Astrocyte (in vitro differentiated cells and primary cell): Measurements from ENCODE around the gene SFMBT2. TPM values are rescaled to one million over a fixed set of nuclear protein-coding genes. Genes with fewer than 3 reads are reported as not detected.

Experiments used
- DNase-seq: peaks from one replicate; pipeline ENCODE4 v3.0.0-alpha.2; 2010; ENCODE audit warnings: low read depth
- FAIRE-seq: peaks from 2 replicates; lab custom pipeline; 2011; peaks lifted over from hg19 to GRCh38; lab: Jason Lieb, UNC
- H2AFZ ChIP-seq: 2 replicates; pipeline ENCODE4 v1.6.0; 2012; ENCODE audit warnings: low read depth, low read length, inconsistent platforms
- H3K27ac ChIP-seq: 2 replicates; pipeline ENCODE4 v1.5.1; 2011; ENCODE audit warnings: low read depth, low read length, inconsistent platforms
- H3K27me3 ChIP-seq: 2 replicates; pipeline ENCODE4 v1.6.0; 2011; ENCODE audit warnings: low read length, inconsistent platforms; ENCODE audit not compliant: insufficient read depth
- H3K36me3 ChIP-seq: 2 replicates; pipeline ENCODE4 v1.5.1; 2011; ENCODE audit warnings: low read length, inconsistent platforms; ENCODE audit not compliant: insufficient read depth
- H3K4me1 ChIP-seq: 2 replicates; pipeline ENCODE4 v1.5.1; 2011; ENCODE audit warnings: low read length, inconsistent platforms; ENCODE audit not compliant: insufficient read depth
- H3K4me2 ChIP-seq: 2 replicates; pipeline ENCODE4 v1.6.0; 2012; ENCODE audit warnings: low read length, inconsistent platforms
- H3K4me3 ChIP-seq: 2 replicates; pipeline ENCODE4 v1.5.1; 2011; ENCODE audit warnings: low read depth, mild to moderate bottlenecking, low read length, inconsistent platforms; ENCODE audit not compliant: insufficient read depth
- H3K79me2 ChIP-seq: 2 replicates; pipeline ENCODE4 v1.6.0; 2012; ENCODE audit warnings: mild to moderate bottlenecking, low read length, inconsistent platforms; ENCODE audit not compliant: insufficient read depth
- H3K9ac ChIP-seq: 2 replicates; pipeline ENCODE4 v1.6.0; 2012; ENCODE audit warnings: mild to moderate bottlenecking, low read length, inconsistent platforms
- H3K9me3 ChIP-seq: 2 replicates; pipeline ENCODE4 v1.5.1; 2012; ENCODE audit warnings: low read depth, mild to moderate bottlenecking, low read length, inconsistent platforms; ENCODE audit not compliant: insufficient read depth
- H4K20me1 ChIP-seq: 2 replicates; pipeline ENCODE4 v1.6.0; 2012; ENCODE audit warnings: low read length, inconsistent platforms; ENCODE audit not compliant: insufficient read depth
- H3K27ac Mint-ChIP-seq: one replicate; pipeline ENCODE4 v1.8.0; 2021; ENCODE audit warnings: mild to moderate bottlenecking, mixed read lengths; ENCODE audit not compliant: unreplicated experiment
- H3K27me3 Mint-ChIP-seq: one replicate; pipeline ENCODE4 v1.8.0; 2021; ENCODE audit warnings: low read depth, mixed read lengths; ENCODE audit not compliant: unreplicated experiment
- H3K36me3 Mint-ChIP-seq: one replicate; pipeline ENCODE4 v1.8.0; 2021; ENCODE audit warnings: low read depth, mixed read lengths; ENCODE audit not compliant: unreplicated experiment
- H3K4me1 Mint-ChIP-seq: one replicate; pipeline ENCODE4 v1.8.0; 2021; ENCODE audit warnings: low read depth, mixed read lengths; ENCODE audit not compliant: unreplicated experiment
- H3K4me3 Mint-ChIP-seq: one replicate; pipeline ENCODE4 v1.8.0; 2021; ENCODE audit warnings: mild to moderate bottlenecking, moderate library complexity, mixed read lengths; ENCODE audit not compliant: unreplicated experiment
- H3K9me3 Mint-ChIP-seq: one replicate; pipeline ENCODE4 v1.8.0; 2021; ENCODE audit warnings: mild to moderate bottlenecking, mixed read lengths; ENCODE audit not compliant: unreplicated experiment
- CTCF ChIP-seq: IDR thresholded peaks from 2 replicates; pipeline ENCODE4 v1.5.1; 2011; ENCODE audit warnings: low read depth, mild to moderate bottlenecking, inconsistent platforms, low read length, moderate library complexity; ENCODE audit not compliant: insufficient read depth
- EZH2 ChIP-seq: IDR thresholded peaks from 2 replicates; pipeline ENCODE4 v1.6.1; 2012; ENCODE audit warnings: mild to moderate bottlenecking, low read length, inconsistent platforms; ENCODE audit not compliant: insufficient read depth
- total RNA-seq: library from RNA; stranded (reverse); gene quantifications from 2 replicates; pipeline ENCODE4 v1.2.1, GENCODE V29; 2021

SFMBT2 gene
- total RNA-seq, 1 donor from 2014 or later, result 3.9 TPM

GRCh38 chr10:7165500-7166177, 245.2 kb downstream of the SFMBT2 start:
- no peak for DNase-seq
- TF ChIP-seq CTCF, result no peak
- TF ChIP-seq EZH2, result no peak
- no peaks in the 10 kb centered on the region for H3K4me1 Mint-ChIP-seq
- no peaks in the 10 kb centered on the region for H4K20me1 ChIP-seq
- H3K9me3 ChIP-seq, result no peaks in the 10 kb centered on the region
- no peaks in the 10 kb centered on the region for H3K27me3 ChIP-seq
- H3K36me3 Mint-ChIP-seq, result peaks cover 14% of the 10 kb centered on the region
- H3K9ac ChIP-seq, result no peak overlapping the region
- H3K4me3 Mint-ChIP-seq, result no peak overlapping the region
- H3K9me3 Mint-ChIP-seq, result no peaks in the 10 kb centered on the region
- no peaks in the 10 kb centered on the region for H3K4me1 ChIP-seq
- no peaks in the 10 kb centered on the region for H3K79me2 ChIP-seq
- H2AFZ ChIP-seq, result no peak overlapping the region
- H3K4me3 ChIP-seq, result no peak overlapping the region
- no peak for FAIRE-seq
- no peak overlapping the region for H3K27ac ChIP-seq
- H3K4me2 ChIP-seq, result no peak overlapping the region
- no peaks in the 10 kb centered on the region for H3K36me3 ChIP-seq
- no peak overlapping the region for H3K27ac Mint-ChIP-seq
- H3K27me3 Mint-ChIP-seq, result peaks cover 3% of the 10 kb centered on the region

- no peaks in the 10 kb centered on the region for H3K9me3 Mint-ChIP-seq
- TF ChIP-seq CTCF, result no peak
- TF ChIP-seq EZH2, result no peak
- no peak for FAIRE-seq
Measured at GRCh38 chr10:7164955-7165354, 245.9 kb downstream of the SFMBT2 start.

GRCh38 chr10:7162331-7162730, 248.5 kb downstream of the SFMBT2 start:
- Histone ChIP-seq H3K9me3 (no peaks in the 10 kb centered on the region), H3K4me2 (no peak overlapping the region), H3K4me3 (no peak overlapping the region), H3K4me1 (no peaks in the 10 kb centered on the region), H3K27me3 (no peaks in the 10 kb centered on the region), H2AFZ (no peak overlapping the region), H3K79me2 (no peaks in the 10 kb centered on the region), H3K36me3 (no peaks in the 10 kb centered on the region), H3K9ac (no peak overlapping the region), H3K27ac (no peak overlapping the region), H4K20me1 (no peaks in the 10 kb centered on the region)
- Mint-ChIP-seq H3K27ac (no peak overlapping the region), H3K4me1 (no peaks in the 10 kb centered on the region), H3K4me3 (no peak overlapping the region), H3K27me3 (no peaks in the 10 kb centered on the region), H3K9me3 (no peaks in the 10 kb centered on the region), H3K36me3 (peaks cover 14% of the 10 kb centered on the region)
- DNase-seq, result no peak
- no peak for TF ChIP-seq EZH2
- no peak for TF ChIP-seq CTCF
- no peak for FAIRE-seq

More at GRCh38 chr10:7164955-7165354, 245.9 kb downstream of the SFMBT2 start:
- peaks cover 16% of the 10 kb centered on the region for H3K36me3 Mint-ChIP-seq
- no peaks in the 10 kb centered on the region for H3K27me3 ChIP-seq
- H3K9ac ChIP-seq, result no peak overlapping the region
- no peak for DNase-seq
- no peak overlapping the region for H2AFZ ChIP-seq
- no peaks in the 10 kb centered on the region for H3K9me3 ChIP-seq
- H3K79me2 ChIP-seq, result no peaks in the 10 kb centered on the region
- no peaks in the 10 kb centered on the region for H4K20me1 ChIP-seq
- peaks cover 3% of the 10 kb centered on the region for H3K27me3 Mint-ChIP-seq
- no peaks in the 10 kb centered on the region for H3K4me1 Mint-ChIP-seq
- no peaks in the 10 kb centered on the region for H3K4me1 ChIP-seq
- H3K27ac ChIP-seq, result no peak overlapping the region
- no peak overlapping the region for H3K27ac Mint-ChIP-seq
- H3K36me3 ChIP-seq, result no peaks in the 10 kb centered on the region
- H3K4me2 ChIP-seq, result no peak overlapping the region
- no peak overlapping the region for H3K4me3 ChIP-seq
- no peak overlapping the region for H3K4me3 Mint-ChIP-seq
